Stimulated activated CD4-positive, alpha-beta T cell treated with anti-CD3 and anti-CD28 coated beads, Interleukin-4, amount 100 ng/mL, for 24 hours (primary cell): ENCODE data around the gene ATP1B2.

Experiments used
- DNase-seq: peaks from one replicate; pipeline ENCODE4 v3.0.0-alpha.2; 2020

The ATP1B2 gene

GRCh38 chr17:7686222-7687071, 35.7 kb downstream of the ATP1B2 start:
- peak; percentile 85 for DNase-seq

GRCh38 chr17:7687072-7687907, 36.6 kb downstream of the ATP1B2 start, which contains the start of gene TP53:
TP53 (minus strand) TSS chr17:7687490; CDS start chr17:7676594, 10,896 bp downstream.
- peak; percentile 93 for DNase-seq

- DNase-seq, result peak; percentile 97
Measured at GRCh38 chr17:7687908-7688807, 37.4 kb downstream of the ATP1B2 start, which contains the start of gene WRAP53. WRAP53 (plus strand) TSS chr17:7688477; CDS start chr17:7688649, 172 bp downstream.

GRCh38 chr17:7688808-7689316, 38.1 kb downstream of the ATP1B2 start:
- no peak for DNase-seq

GRCh38 chr17:7695586-7695985, 44.9 kb downstream of the ATP1B2 start:
- DNase-seq, result no peak

- no peak for DNase-seq
Measured at GRCh38 chr17:7697828-7698588, 47.3 kb downstream of the ATP1B2 start.

- DNase-seq, result no peak
Measured at GRCh38 chr17:7700510-7700909, 49.8 kb downstream of the ATP1B2 start.

- no peak for DNase-seq
Measured at GRCh38 chr17:7701681-7702080, 51.0 kb downstream of the ATP1B2 start.

- DNase-seq, result no peak
Measured at GRCh38 chr17:7702776-7703175, 52.0 kb downstream of the ATP1B2 start.

GRCh38 chr17:7703584-7704479, 53.1 kb downstream of the ATP1B2 start:
- no peak for DNase-seq

- no peak for DNase-seq
Measured at GRCh38 chr17:7704601-7705268, 54.0 kb downstream of the ATP1B2 start, which contains the start of gene EFNB3. EFNB3 (plus strand) TSS chr17:7705202; CDS start chr17:7705599, 397 bp downstream.

GRCh38 chr17:7705269-7706255, 54.8 kb downstream of the ATP1B2 start:
- DNase-seq, result no peak

GRCh38 chr17:7706631-7707354, 56.1 kb downstream of the ATP1B2 start:
- DNase-seq, result no peak
